ELF-1 (cell line): ENCODE results near the gene CLIP1.
"Not testable (repeated sequence)": the region's sequence is repeated elsewhere in the genome, so short reads cannot be mapped to it uniquely, and the experiment has no call there.

Source experiments
- DNase-seq: peaks from one replicate; pipeline ENCODE4 v3.0.0-alpha.2; 2016; ENCODE audit warnings: low read depth, low spot score

Gene CLIP1

GRCh38 chr12:122258462-122258861, 164.0 kb downstream of the CLIP1 start:
- DNase-seq = not testable (repeated sequence)

- no peak for DNase-seq
These were observed 171.9 kb downstream of the CLIP1 start for GRCh38 chr12:122250536-122250935.

GRCh38 chr12:122250047-122250446, 172.4 kb downstream of the CLIP1 start:
- DNase-seq = no peak

- DNase-seq = no peak
These were observed 176.9 kb downstream of the CLIP1 start for GRCh38 chr12:122245553-122245952.

GRCh38 chr12:122244565-122245371, 177.7 kb downstream of the CLIP1 start:
- no peak for DNase-seq

GRCh38 chr12:122243965-122244364, 178.5 kb downstream of the CLIP1 start:
- DNase-seq = no peak

GRCh38 chr12:122238861-122239260, 183.6 kb downstream of the CLIP1 start:
- DNase-seq = no peak

GRCh38 chr12:122235741-122236140, 186.7 kb downstream of the CLIP1 start:
- no peak for DNase-seq

GRCh38 chr12:122232691-122233090, 189.8 kb downstream of the CLIP1 start:
- no peak for DNase-seq

- no peak for DNase-seq
These were observed 191.7 kb downstream of the CLIP1 start for GRCh38 chr12:122230798-122231197.

- DNase-seq = no peak
These were observed 194.4 kb downstream of the CLIP1 start for GRCh38 chr12:122228092-122228491.

- DNase-seq = no peak
These were observed 195.1 kb downstream of the CLIP1 start for GRCh38 chr12:122227341-122227740.

- no peak for DNase-seq
These were observed 195.9 kb downstream of the CLIP1 start for GRCh38 chr12:122226366-122227125.

- DNase-seq = peak; percentile 100
These were observed 196.6 kb downstream of the CLIP1 start, which contains the start of gene DIABLO for GRCh38 chr12:122225683-122226365. TSS of gene DIABLO (minus strand) at chr12:122226052. CDS start at chr12:122226014, 38 bp downstream.
